G401.6 (cell line): ENCODE data around the gene NEAT1.
"Not testable (repeated sequence)": the region's sequence is repeated elsewhere in the genome, so short reads cannot be mapped to it uniquely, and the experiment has no call there.

Source experiments
- FAIRE-seq: peaks from 2 replicates; lab custom pipeline; 2012; peaks lifted over from hg19 to GRCh38; lab: Jason Lieb, UNC

NEAT1 gene

GRCh38 chr11:65452806-65453490 lies 30.4 kb downstream of the NEAT1 start:
- no peak for FAIRE-seq

GRCh38 chr11:65454311-65454695 lies 31.7 kb downstream of the NEAT1 start:
- FAIRE-seq: no peak

- FAIRE-seq: no peak
Observed at GRCh38 chr11:65454696-65455456, 32.3 kb downstream of the NEAT1 start.

DNA sequence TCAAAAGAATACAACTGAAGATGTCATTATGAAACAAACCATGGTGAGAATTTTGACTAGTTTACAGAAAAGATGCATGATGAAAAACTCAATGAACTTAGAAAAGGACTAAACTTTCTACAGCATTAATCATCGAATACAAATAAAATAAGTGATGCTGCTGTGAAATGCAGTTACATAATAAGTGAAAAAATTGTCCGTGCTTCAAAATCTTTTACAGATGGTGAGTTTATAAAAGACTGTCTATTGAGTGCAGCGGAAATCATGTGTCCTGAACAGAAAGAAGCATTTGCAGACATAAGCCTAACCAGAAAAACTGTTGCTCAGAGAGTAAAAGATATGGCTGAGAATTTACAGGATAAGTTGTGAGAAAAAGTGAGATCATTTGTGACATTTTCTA lies 33.8 kb downstream of the NEAT1 start:
- no peak for FAIRE-seq

DNA sequence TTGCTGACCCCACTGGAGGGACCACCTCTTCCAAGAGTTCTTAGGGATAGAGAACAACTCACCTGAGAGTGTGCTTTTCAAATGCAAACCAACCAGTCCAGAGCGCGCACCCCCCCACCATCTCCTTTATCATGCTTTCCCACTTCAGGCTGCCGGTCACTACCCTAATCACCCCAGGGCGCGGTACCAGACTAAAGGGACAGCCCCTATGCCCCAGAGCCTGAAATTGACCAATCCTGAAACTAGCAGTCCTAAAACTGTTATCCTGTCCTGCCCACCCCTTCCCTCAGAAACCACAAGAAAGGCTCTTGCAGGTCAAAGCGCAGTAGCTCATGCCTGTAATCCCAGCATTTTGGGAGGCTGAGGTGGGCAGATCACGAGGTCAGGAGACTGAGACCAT lies 37.0 kb downstream of the NEAT1 start:
- FAIRE-seq: no peak

DNA sequence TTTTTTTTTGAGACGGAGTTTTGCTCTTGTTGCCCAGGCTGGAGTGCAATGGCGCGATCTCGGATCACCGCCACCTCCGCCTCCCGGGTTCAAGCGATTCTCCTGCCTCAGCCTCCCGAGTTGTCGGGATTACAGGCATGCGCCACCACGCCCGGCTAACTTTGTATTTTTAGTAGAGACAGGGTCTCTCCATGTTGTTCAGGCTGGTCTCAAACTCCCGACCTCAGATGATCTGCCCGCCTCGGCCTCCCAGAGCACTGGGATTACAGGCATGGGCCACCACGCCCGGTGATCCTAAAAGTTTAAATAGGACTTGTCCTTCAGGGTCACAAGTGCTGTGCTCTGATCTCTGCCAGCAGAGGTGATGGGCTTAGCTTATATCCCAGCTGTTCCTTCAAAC lies 42.9 kb downstream of the NEAT1 start:
- not testable (repeated sequence) for FAIRE-seq

GRCh38 chr11:65467306-65467705 lies 44.7 kb downstream of the NEAT1 start:
- not testable (repeated sequence) for FAIRE-seq

DNA sequence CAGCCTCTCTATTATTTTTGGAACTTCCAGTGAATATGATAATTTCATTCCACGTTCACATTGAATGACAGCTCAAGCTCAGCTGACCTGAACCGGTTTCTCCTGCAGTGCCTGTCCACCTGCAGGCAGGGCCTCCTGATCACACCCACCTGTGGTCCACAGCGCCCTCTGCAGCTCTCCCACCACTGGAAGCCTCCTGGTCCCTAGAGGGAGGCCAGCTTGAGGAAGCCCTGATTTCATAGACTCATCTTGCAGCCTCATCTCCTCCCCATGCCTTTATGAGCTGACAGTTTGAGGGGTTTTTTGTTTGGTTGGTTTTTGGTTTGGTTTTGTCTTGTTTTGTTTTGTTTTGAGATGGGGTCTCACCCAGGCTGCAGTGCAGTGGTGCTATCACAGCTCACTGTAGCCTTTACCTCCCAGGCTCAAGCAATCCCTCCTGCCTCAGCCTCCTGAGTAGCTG lies 46.3 kb downstream of the NEAT1 start:
- no peak for FAIRE-seq

DNA sequence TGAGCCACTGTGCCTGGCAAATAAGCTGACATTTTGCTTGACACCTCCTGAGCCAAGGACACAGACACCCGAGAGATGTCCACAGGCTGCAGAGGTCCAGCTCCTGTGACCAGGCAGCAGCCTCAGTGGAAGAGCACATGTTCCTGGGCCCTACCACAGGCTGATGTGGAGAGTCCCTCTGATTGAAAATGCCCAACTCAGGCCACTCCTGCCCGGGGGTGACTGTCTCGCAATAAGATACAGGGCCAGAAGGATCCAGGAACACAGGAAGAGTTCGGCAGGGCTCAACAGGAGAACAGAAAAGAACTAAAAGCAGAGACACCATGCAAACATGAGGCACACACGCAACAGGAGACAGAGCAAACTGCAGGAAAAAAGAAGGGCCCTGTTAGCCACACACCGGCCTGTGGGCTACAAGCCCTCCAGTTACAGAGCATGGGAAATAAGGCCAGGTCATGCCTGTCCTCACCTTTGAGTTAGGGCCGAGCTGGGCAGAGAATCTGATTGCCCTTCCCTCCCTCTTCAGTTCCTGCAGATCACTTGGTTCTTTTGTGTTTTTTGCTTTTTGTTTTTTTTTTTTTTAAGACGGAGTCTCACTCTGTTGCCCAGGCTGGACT lies 47.9 kb downstream of the NEAT1 start:
- no peak for FAIRE-seq

DNA sequence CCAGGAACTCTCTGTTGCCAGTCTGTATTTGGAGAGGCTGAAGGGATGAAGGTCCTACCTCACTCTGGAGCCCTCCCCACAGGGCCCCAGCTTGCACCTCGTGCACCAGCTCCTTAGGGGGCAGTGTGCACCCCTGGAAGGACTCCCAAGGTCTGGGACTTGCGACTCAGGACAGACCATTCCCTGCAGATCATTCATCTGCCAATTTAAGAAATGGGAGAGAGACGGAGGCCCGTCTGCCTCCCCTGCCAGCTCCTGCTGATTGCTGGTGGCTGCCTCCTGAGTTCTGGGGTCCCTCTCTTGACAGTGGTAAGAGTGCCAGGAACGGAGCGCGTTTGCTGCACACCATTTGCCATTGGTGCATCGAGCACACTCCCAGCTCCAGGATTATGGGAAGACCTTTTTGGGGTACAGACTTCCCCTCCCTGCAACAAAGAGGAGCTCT lies 48.9 kb downstream of the NEAT1 start:
- no peak for FAIRE-seq

GRCh38 chr11:65472588-65473277 lies 50.1 kb downstream of the NEAT1 start:
- FAIRE-seq: not testable (repeated sequence)

- no peak for FAIRE-seq
Observed at GRCh38 chr11:65473278-65473860, 50.8 kb downstream of the NEAT1 start.

DNA sequence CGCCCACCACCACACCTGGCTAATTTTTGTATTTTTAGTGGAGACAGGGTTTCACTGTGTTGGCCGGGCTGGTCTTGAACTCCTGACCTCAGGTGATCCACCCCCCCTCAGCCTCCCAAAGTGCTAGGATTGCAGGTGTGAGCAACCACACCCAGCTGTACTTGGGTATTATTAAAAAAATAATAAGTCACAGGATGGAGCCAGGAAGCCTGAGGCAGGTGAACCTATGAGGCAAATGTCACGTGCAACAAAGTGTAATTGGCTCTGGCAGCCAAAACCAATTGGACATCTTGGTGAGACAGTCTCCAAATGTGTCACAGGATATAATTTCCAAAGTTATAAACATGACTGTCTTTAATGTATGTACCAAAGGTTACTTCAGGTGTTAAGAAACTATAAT lies 52.3 kb downstream of the NEAT1 start:
- no peak for FAIRE-seq

DNA sequence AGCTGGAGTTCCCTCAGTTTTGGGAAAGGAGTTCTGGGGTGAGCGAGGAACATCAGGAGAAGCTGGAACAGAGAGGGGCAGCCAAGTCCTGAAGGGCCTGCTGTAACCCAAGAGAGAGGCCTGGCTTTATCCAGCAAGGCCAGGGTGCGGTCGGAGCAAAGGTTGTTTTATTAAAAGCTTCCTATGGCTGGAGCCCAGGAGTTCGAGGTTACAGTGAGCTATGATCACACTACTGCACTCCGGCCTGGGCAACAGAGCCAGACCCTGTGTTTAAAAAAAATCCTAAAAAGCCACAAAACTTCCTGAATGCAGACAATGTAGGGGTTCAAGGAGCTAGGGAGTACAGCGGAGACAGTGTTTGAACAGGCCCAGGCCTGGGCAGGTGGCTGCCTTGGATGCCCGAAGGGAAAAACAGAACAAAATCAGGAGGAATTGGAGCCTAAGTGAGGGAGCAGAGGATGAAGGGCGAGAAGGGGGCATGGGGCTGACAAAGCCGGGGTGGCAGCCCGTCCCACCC lies 54.1 kb downstream of the NEAT1 start:
- no peak for FAIRE-seq

DNA sequence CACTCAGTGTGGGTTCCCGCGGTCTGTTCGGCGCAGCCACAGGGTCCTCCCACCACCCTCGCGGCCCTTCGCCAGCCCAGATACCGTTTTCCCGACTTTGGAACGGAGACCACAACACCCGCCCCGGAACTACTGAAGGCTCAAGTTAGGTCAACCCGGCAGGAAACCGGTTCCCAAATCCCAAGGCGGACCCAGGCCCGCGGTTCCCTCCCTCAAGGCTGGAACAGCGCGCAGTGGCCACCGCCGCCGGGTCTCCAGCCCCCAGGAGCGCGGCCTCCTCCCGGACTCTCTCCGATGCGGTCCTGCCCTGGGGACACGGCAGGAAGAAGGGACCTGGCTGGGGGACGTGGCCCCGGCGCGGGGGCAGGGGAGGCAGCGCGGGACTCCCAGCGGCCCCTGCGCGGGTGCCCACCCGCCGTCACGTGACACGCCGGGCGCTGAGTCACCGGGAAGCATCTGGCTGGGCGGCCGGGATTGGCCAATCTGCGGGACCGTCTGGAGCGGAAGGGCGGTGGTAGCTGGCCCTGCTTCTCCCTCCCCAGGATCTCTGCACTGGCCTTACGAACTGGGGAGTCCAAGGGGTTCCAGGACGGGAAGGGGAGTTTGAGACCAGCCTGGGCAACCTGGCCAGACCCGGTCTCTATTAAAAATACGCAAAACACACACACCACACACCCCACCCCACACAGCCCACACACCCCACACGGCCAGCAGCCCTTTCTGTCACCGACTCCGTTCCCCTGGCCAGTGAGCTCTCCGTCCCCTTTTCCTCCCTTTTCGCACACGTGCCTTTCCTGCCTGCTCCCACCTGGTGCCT lies 54.8 kb downstream of the NEAT1 start:
- peak; percentile 27 for FAIRE-seq

- no peak for FAIRE-seq
Observed at GRCh38 chr11:65478388-65479183, 56.0 kb downstream of the NEAT1 start.

- FAIRE-seq: no peak
Observed at GRCh38 chr11:65479184-65480145, 56.9 kb downstream of the NEAT1 start.

GRCh38 chr11:65482306-65482850 lies 59.8 kb downstream of the NEAT1 start:
- no peak for FAIRE-seq

- no peak for FAIRE-seq
Observed at GRCh38 chr11:65485920-65486219, 63.3 kb downstream of the NEAT1 start.
